Measurements from ENCODE around the gene UGT1A4.

GRCh38 chr2:233740870-233741269 lies 22.3 kb downstream of the UGT1A4 start:
- TF ChIP-seq, protein P1, sequence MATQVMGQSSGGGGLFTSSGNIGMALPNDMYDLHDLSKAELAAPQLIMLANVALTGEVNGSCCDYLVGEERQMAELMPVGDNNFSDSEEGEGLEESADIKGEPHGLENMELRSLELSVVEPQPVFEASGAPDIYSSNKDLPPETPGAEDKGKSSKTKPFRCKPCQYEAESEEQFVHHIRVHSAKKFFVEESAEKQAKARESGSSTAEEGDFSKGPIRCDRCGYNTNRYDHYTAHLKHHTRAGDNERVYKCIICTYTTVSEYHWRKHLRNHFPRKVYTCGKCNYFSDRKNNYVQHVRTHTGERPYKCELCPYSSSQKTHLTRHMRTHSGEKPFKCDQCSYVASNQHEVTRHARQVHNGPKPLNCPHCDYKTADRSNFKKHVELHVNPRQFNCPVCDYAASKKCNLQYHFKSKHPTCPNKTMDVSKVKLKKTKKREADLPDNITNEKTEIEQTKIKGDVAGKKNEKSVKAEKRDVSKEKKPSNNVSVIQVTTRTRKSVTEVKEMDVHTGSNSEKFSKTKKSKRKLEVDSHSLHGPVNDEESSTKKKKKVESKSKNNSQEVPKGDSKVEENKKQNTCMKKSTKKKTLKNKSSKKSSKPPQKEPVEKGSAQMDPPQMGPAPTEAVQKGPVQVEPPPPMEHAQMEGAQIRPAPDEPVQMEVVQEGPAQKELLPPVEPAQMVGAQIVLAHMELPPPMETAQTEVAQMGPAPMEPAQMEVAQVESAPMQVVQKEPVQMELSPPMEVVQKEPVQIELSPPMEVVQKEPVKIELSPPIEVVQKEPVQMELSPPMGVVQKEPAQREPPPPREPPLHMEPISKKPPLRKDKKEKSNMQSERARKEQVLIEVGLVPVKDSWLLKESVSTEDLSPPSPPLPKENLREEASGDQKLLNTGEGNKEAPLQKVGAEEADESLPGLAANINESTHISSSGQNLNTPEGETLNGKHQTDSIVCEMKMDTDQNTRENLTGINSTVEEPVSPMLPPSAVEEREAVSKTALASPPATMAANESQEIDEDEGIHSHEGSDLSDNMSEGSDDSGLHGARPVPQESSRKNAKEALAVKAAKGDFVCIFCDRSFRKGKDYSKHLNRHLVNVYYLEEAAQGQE (IDR thresholded peaks at IDR 0.05; ENCODE audit: low read depth, low read length) = no peak
- no peak for TF ChIP-seq CTCF (IDR thresholded peaks at IDR 0.05 in 2 of 3, conservative IDR thresholded peaks at IDR 0.05 in 1 of 3; ENCODE audit: control insufficient read depth in 2 of 3, extremely low read depth in 1 of 3, insufficient read depth in 1 of 3, low read depth in 3 of 3, low read length in 3 of 3)
- no peak for TF ChIP-seq ETV6 (conservative IDR thresholded peaks at IDR 0.05 in 1 of 2, IDR thresholded peaks at IDR 0.05 in 1 of 2; ENCODE audit: borderline replicate concordance in 1 of 2, low read depth in 1 of 2)
- no peak for TF ChIP-seq NFIC (IDR thresholded peaks at IDR 0.05; ENCODE audit: low read depth, low read length)
- TF ChIP-seq POLR2A (IDR thresholded peaks at IDR 0.05; ENCODE audit: low read depth, low read length) = no peak
- no peak for TF ChIP-seq TCF3 (IDR thresholded peaks at IDR 0.05; ENCODE audit: borderline replicate concordance, insufficient read depth, low read depth, low read length)
- no peak for TF ChIP-seq RAD51 (IDR thresholded peaks at IDR 0.05)
- TF ChIP-seq RBBP5 (conservative IDR thresholded peaks at IDR 0.05) = no peak
- no peak for TF ChIP-seq POLR2AphosphoS5 (IDR thresholded peaks at IDR 0.05; ENCODE audit: low read length)
- no peak for TF ChIP-seq ATF7 (IDR thresholded peaks at IDR 0.05; ENCODE audit: low read depth)
- TF ChIP-seq MTA3 (IDR thresholded peaks at IDR 0.05; ENCODE audit: borderline replicate concordance, low read length) = no peak
- TF ChIP-seq MAX (IDR thresholded peaks at IDR 0.05; ENCODE audit: low read depth, low read length) = no peak
- no peak for TF ChIP-seq KAT2A (conservative IDR thresholded peaks at IDR 0.05; ENCODE audit: control insufficient read depth, low read depth, low read length)

Data from GM12878 (cell line).